K562 (cell line): Measurements from ENCODE around the gene MIDN. TPM values are rescaled to one million over a fixed set of nuclear protein-coding genes. Genes with fewer than 3 reads are reported as not detected.

ENCODE experiments used
- BCL6 ChIP-seq: fragments of 250-450 bp; sonication (Bioruptor Pico); IDR thresholded peaks from 2 replicates; pipeline ENCODE4 v1.4.0; 2020
- CBFA2T3 ChIP-seq: fragments of 450-650 bp; IDR thresholded peaks from 2 replicates; pipeline ENCODE4 v1.6.1; 2017
- CBX8 ChIP-seq: fragments of 200-600 bp; sonication (generic); IDR thresholded peaks from 2 replicates; pipeline ENCODE4 v1.6.1; 2012; ENCODE audit warnings: borderline replicate concordance, mixed run types, low read depth, mild to moderate bottlenecking, moderate library complexity, mixed read lengths, low read length, control low read depth, inconsistent platforms; ENCODE audit not compliant: poor library complexity, severe bottlenecking; ENCODE audit errors: extremely low read depth
- ELF4 ChIP-seq: fragments of 450-650 bp; formaldehyde crosslinking; IDR thresholded peaks from 2 replicates; pipeline ENCODE4 v1.4.0; 2022; ENCODE audit warnings: missing genetic modification characterization
- ETV5 ChIP-seq: sonication (generic); formaldehyde crosslinking; IDR thresholded peaks from 2 replicates; pipeline ENCODE4 v1.4.0; 2020; ENCODE audit warnings: low read depth, mild to moderate bottlenecking, missing genetic modification reagents
- HMG20B ChIP-seq: fragments of 250-450 bp; sonication (Bioruptor Pico); IDR thresholded peaks from 2 replicates; pipeline ENCODE4 v1.5.0; 2021; ENCODE audit warnings: mild to moderate bottlenecking
- HNRNPLL ChIP-seq: fragments of 200-400 bp; formaldehyde crosslinking; IDR thresholded peaks from 2 replicates; pipeline ENCODE4 v1.6.1; 2017; ENCODE audit warnings: low read length, low read depth, mild to moderate bottlenecking; ENCODE audit not compliant: poor library complexity, severe bottlenecking
- JUNB ChIP-seq: fragments of 450-650 bp; formaldehyde crosslinking; conservative IDR thresholded peaks from 2 replicates; pipeline ENCODE4 v1.4.0; 2020; ENCODE audit warnings: mild to moderate bottlenecking
- RBM25 ChIP-seq: fragments of 200-400 bp; formaldehyde crosslinking; IDR thresholded peaks from 2 replicates; pipeline ENCODE4 v1.6.1; 2018; ENCODE audit warnings: low read length, low read depth, moderate library complexity; ENCODE audit not compliant: severe bottlenecking
- RFX7 ChIP-seq: fragments of 250-450 bp; sonication (Bioruptor Pico); IDR thresholded peaks from 2 replicates; pipeline ENCODE4 v1.5.1; 2021; ENCODE audit warnings: mild to moderate bottlenecking
- SMAD2 ChIP-seq: fragments of 150-350 bp; IDR thresholded peaks from 2 replicates; pipeline ENCODE4 v1.6.1; 2014; ENCODE audit warnings: low read depth, mild to moderate bottlenecking, low read length
- TCF3 ChIP-seq: sonication (generic); formaldehyde crosslinking; IDR thresholded peaks from 2 replicates; pipeline ENCODE4 v1.4.0; 2020; ENCODE audit warnings: mild to moderate bottlenecking, missing genetic modification reagents
- TGIF2 ChIP-seq: sonication (generic); formaldehyde crosslinking; IDR thresholded peaks from 2 replicates; pipeline ENCODE4 v1.8.1; 2022; ENCODE audit warnings: mild to moderate bottlenecking, missing genetic modification reagents, moderate library complexity
- ZKSCAN1 ChIP-seq: fragments of 150-350 bp; IDR thresholded peaks from 2 replicates; pipeline ENCODE4 v1.6.1; 2016; ENCODE audit warnings: low read depth, low read length
- ZNF212 ChIP-seq: fragments of 450-650 bp; formaldehyde crosslinking; IDR thresholded peaks from 2 replicates; pipeline ENCODE4 v1.4.0; 2020; ENCODE audit warnings: mild to moderate bottlenecking
- ZNF431 ChIP-seq: sonication (generic); formaldehyde crosslinking; IDR thresholded peaks from 2 replicates; pipeline ENCODE4 v1.8.0; 2022; ENCODE audit warnings: mild to moderate bottlenecking, missing genetic modification reagents
- ZNF507 ChIP-seq: conservative IDR thresholded peaks from 2 replicates; pipeline ENCODE4 v1.6.1; 2017; ENCODE audit warnings: missing genetic modification characterization, missing compliant biosample characterization
- ZNF584 ChIP-seq: fragments of 200-800 bp; sonication (Bioruptor generic); IDR thresholded peaks from 2 replicates; pipeline ENCODE4 v1.6.1; 2016; ENCODE audit warnings: low read depth, mild to moderate bottlenecking, missing genetic modification characterization, missing compliant biosample characterization
- ZNF668 ChIP-seq: fragments of 250-450 bp; sonication (Bioruptor Pico); IDR thresholded peaks from 2 replicates; pipeline ENCODE4 v1.8.0; 2022; ENCODE audit warnings: mild to moderate bottlenecking, inconsistent platforms
- ZNF830 ChIP-seq: fragments of 250-450 bp; sonication (Bioruptor Pico); IDR thresholded peaks from 2 replicates; pipeline ENCODE4 v1.5.0; 2021; ENCODE audit warnings: mild to moderate bottlenecking
- ZSCAN32 ChIP-seq: fragments of 450-650 bp; formaldehyde crosslinking; IDR thresholded peaks from 2 replicates; pipeline ENCODE4 v1.4.0; 2020; ENCODE audit warnings: mild to moderate bottlenecking, moderate library complexity
- polyA plus RNA-seq, 8 experiments: library from polyadenylated mRNA; depleted of rRNA in 4 of 8; stranded (reverse) in 5 of 8; unstranded in 3 of 8; fragments of >200 nt; fragmentation: Nextera tagmentation in 2 of 8; fragmentation: Illumina TruSeq in 1 of 8; extraction: Ambion mirVana in 2 of 8; extraction: Trizol in 1 of 8; gene quantifications; 2 replicates each; pipeline versions ENCODE4 v1.2.1 to v1.2.3, GENCODE V29; 2011 to 2014; ENCODE audit warnings: inconsistent platforms in 1 of 8, missing spikeins in 1 of 8
- total RNA-seq, 7 experiments: library from RNA; depleted of rRNA in 6 of 7; stranded (reverse); fragments of >200 nt in 6 of 7; fragmentation: Illumina TruSeq in 2 of 7; extraction: Trizol in 2 of 7; gene quantifications; 2 replicates each; pipeline versions ENCODE4 v1.2.1 to v1.2.3, GENCODE V29; 2011 to 2021; ENCODE audit warnings: low replicate concordance in 1 of 7
- TF ChIP-seq, protein P1 (sequence below), 2 experiments: fragments of 450-650 bp in 1 of 2; sonication (generic) in 1 of 2; formaldehyde crosslinking; conservative IDR thresholded peaks; 2 replicates each; pipeline versions ENCODE4 v1.4.0 to v1.8.1; 2020 to 2022; ENCODE audit warnings: mild to moderate bottlenecking in 1 of 2, missing genetic modification reagents in 1 of 2
- TF ChIP-seq, protein P2 (sequence below): sonication (generic); formaldehyde crosslinking; IDR thresholded peaks from 2 replicates; pipeline ENCODE4 v1.8.1; 2023; ENCODE audit warnings: mild to moderate bottlenecking, missing genetic modification reagents, moderate library complexity
- TF ChIP-seq, protein P3 (sequence below): fragments of 250-450 bp; sonication (Bioruptor Pico); IDR thresholded peaks from 2 replicates; pipeline ENCODE4 v1.4.0; 2020

Gene MIDN
- total and polyA plus RNA-seq, 9 of the 15 experiments (the other 6 are each of a cell fraction or from before 2014, with no cell fraction given), result 0.17 to 120 (median 10.1) TPM

DNA sequence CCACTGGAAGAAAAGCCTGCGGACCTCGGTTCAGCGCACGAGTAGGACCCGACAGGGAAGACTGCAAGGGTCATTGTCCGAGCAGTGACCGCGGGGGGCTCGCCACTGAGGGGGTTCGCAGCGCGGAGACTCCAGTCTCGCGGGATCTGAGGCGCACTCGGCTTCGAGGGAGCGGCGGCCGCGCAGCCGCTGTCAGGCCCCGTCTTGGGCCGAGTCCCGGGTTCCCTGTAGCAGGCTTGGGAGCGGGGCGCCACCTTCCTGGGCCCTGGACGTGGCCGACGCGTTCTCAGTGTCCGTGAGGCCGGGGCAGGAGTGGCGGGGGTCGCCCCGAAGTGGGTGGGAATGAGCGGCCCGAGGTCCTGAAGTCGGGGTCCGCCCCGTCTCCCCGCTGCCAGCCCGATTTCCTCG, 26.5 kb downstream of the MIDN start (continued):
- TF ChIP-seq, protein P1, sequence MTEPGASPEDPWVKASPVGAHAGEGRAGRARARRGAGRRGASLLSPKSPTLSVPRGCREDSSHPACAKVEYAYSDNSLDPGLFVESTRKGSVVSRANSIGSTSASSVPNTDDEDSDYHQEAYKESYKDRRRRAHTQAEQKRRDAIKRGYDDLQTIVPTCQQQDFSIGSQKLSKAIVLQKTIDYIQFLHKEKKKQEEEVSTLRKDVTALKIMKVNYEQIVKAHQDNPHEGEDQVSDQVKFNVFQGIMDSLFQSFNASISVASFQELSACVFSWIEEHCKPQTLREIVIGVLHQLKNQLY (CRISPR knock-in tag; conservative IDR thresholded peaks at IDR 0.05), result no peak
- TF ChIP-seq ZNF212 (CRISPR knock-in tag) (no peak), ZSCAN32 (CRISPR knock-in tag) (no peak; the same call in 1 of the 2 replicates), CBFA2T3 (peak; percentile 30; the same call in 1 of the 2 replicates), JUNB (CRISPR knock-in tag) (no peak), RFX7 (no peak), BCL6 (CRISPR knock-in tag) (no peak), SMAD2 (no peak), ZNF507 (tag) (no peak), HNRNPLL (no peak), TGIF2 (0 out of 2 replicates have a peak, but pooled peaks have one; percentile 28), ZNF431 (CRISPR knock-in tag) (peak; percentile 19; the same call in 1 of the 2 replicates), ELF4 (CRISPR knock-in tag) (no peak), ZNF584 (CRISPR knock-in tag) (no peak), ZNF668 (CRISPR knock-in tag) (no peak), TCF3 (CRISPR knock-in tag) (0 out of 2 replicates have a peak, but pooled peaks have one; percentile 7), ZNF830 (CRISPR knock-in tag) (peak; percentile 94), ETV5 (CRISPR knock-in tag) (no peak), RBM25 (peak; percentile 76), HMG20B (CRISPR knock-in tag) (no peak; the same call in 1 of the 2 replicates), CBX8 (no peak), ZKSCAN1 (no peak)
- TF ChIP-seq, protein P2, sequence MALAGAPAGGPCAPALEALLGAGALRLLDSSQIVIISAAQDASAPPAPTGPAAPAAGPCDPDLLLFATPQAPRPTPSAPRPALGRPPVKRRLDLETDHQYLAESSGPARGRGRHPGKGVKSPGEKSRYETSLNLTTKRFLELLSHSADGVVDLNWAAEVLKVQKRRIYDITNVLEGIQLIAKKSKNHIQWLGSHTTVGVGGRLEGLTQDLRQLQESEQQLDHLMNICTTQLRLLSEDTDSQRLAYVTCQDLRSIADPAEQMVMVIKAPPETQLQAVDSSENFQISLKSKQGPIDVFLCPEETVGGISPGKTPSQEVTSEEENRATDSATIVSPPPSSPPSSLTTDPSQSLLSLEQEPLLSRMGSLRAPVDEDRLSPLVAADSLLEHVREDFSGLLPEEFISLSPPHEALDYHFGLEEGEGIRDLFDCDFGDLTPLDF, result peak; percentile 58
- TF ChIP-seq, protein P3, sequence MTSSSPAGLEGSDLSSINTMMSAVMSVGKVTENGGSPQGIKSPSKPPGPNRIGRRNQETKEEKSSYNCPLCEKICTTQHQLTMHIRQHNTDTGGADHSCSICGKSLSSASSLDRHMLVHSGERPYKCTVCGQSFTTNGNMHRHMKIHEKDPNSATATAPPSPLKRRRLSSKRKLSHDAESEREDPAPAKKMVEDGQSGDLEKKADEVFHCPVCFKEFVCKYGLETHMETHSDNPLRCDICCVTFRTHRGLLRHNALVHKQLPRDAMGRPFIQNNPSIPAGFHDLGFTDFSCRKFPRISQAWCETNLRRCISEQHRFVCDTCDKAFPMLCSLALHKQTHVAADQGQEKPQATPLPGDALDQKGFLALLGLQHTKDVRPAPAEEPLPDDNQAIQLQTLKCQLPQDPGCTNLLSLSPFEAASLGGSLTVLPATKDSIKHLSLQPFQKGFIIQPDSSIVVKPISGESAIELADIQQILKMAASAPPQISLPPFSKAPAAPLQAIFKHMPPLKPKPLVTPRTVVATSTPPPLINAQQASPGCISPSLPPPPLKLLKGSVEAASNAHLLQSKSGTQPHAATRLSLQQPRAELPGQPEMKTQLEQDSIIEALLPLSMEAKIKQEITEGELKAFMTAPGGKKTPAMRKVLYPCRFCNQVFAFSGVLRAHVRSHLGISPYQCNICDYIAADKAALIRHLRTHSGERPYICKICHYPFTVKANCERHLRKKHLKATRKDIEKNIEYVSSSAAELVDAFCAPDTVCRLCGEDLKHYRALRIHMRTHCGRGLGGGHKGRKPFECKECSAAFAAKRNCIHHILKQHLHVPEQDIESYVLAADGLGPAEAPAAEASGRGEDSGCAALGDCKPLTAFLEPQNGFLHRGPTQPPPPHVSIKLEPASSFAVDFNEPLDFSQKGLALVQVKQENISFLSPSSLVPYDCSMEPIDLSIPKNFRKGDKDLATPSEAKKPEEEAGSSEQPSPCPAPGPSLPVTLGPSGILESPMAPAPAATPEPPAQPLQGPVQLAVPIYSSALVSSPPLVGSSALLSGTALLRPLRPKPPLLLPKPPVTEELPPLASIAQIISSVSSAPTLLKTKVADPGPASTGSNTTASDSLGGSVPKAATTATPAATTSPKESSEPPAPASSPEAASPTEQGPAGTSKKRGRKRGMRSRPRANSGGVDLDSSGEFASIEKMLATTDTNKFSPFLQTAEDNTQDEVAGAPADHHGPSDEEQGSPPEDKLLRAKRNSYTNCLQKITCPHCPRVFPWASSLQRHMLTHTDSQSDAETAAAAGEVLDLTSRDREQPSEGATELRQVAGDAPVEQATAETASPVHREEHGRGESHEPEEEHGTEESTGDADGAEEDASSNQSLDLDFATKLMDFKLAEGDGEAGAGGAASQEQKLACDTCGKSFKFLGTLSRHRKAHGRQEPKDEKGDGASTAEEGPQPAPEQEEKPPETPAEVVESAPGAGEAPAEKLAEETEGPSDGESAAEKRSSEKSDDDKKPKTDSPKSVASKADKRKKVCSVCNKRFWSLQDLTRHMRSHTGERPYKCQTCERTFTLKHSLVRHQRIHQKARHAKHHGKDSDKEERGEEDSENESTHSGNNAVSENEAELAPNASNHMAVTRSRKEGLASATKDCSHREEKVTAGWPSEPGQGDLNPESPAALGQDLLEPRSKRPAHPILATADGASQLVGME, result no peak
